Heart left ventricle (tissue), 13 donors: Measurements from ENCODE around the gene MATN1.

Experiments used
- CTCF ChIP-seq, 12 donors: fragments of 200-600 bp; sonication (generic) in 4 of 12; IDR thresholded peaks; one replicate each; pipeline versions ENCODE4 v1.5.0 to v1.8.0; 2018 to 2022; ENCODE audit warnings: antibody characterized with exemption in 12 of 12, mild to moderate bottlenecking in 5 of 12
- POLR2A ChIP-seq, 2 donors: fragments of 450-650 bp; IDR thresholded peaks; one replicate each; pipeline ENCODE4 v1.6.1; 2017; ENCODE audit warnings: antibody characterized with exemption in 2 of 2, mild to moderate bottlenecking in 2 of 2, moderate library complexity in 2 of 2
- donor health status: ischemic (EF 13 %, LVEDD 7.1; RV severe dilation, severe dysfunction).
- donor health status: DM: no; HTN: yes; CAD: no.
- donor health status: DM: no; HTN: no; CAD: no.
- donor health status: ischemic (EF 25% LVEDD 6.9; RV normal size, moderate dysfunction).
- donor health status: ischemic (EF 25% LVEDD 5.7; RV mildly dilated, moderate dysfunction).
- donor health status: ischemic (EF 35%, LVEDD 5.7; RV mildly dilated, moderate dysfunction).
- donor health status: nonischemic (EF 11% LVEDD 7.7; RV severe dilation, severe dysfunction).
- donor health status: DM: yes; HTN: yes; CAD: no.
- donor health status: PGD.
- donor health status: ischemic (EF 29% LVEDD 5.4; RV normal size, mild dysfunction).
- donor health status: nonischemic (EF 23%, LVEDD 6.1; RV moderate dilation, normal function).

GRCh38 chr1:30715886-30716285 lies 7.5 kb downstream of the MATN1 start:
- TF ChIP-seq CTCF (IDR thresholded peaks at IDR 0.05) (no peak), POLR2A (IDR thresholded peaks at IDR 0.05) (no peak)
